ENCODE measurements around the gene KCNH6.

The KCNH6 gene

GRCh38 chr17:63511331-63511730, 11.8 kb upstream of the KCNH6 start:
- no peak for DNase-seq (ENCODE audit: low read depth)

GRCh38 chr17:63512388-63512787, 10.8 kb upstream of the KCNH6 start:
- no peak for DNase-seq (ENCODE audit: low read depth)

DNA sequence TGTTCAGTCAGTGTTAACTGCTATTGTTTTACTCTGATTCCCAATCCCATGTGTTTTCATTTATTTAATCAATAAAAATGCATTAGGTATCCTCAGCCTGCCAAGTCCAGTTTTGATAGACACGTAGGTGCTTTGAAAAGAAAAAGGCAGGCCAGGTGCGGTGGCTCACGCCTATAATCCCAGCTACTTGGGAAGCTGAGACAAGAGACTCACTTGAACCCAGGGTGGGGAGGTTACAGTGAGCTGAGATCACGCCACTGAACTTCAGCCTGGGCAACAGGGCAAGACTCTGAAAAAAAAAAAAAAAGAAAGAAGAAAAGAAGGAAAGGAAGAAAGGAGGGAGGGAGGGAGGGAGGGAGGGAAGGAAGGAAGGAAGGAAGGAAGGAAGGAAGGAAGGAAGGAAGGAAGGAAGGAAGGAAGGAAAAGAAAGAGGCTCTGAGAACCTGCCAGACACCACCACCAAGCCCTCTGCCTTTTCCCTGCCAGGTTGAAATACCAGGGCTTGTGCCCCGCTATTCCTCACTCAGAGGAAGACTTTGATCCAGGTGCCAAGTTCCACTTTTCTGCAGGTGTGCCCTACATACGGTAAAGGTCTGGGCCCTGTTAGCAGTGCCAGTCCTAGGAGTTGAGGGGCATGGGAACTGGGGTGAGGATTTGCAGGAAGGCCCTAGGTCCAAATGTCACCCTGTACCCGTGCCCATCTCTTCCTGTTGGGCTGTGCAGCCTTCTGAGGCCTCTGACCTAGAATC, 10.1 kb upstream of the KCNH6 start:
- no peak for DNase-seq (ENCODE audit: low read depth)

- no peak for DNase-seq (ENCODE audit: low read depth)
Observed at GRCh38 chr17:63514477-63514876, 8.7 kb upstream of the KCNH6 start.

DNA sequence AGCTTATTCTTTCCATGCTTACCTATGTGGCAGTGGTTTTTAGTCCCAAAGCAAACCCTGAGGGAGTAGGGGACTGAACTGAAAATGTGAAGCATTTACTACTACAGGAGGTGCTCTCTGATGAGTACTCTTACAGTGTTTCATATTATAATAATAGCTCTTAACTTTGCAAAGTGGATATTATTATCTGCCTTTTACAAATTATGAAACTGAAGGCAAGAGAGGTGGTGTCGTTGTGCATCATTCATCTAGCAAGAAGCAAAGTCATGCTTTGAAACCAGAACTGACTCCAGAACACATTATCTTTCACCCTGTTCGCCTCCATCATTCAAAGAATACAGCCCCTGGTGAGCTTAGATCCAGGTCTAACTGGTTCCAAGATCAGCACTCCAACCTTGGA, 8.2 kb upstream of the KCNH6 start:
- no peak for DNase-seq (ENCODE audit: low read depth)

DNA sequence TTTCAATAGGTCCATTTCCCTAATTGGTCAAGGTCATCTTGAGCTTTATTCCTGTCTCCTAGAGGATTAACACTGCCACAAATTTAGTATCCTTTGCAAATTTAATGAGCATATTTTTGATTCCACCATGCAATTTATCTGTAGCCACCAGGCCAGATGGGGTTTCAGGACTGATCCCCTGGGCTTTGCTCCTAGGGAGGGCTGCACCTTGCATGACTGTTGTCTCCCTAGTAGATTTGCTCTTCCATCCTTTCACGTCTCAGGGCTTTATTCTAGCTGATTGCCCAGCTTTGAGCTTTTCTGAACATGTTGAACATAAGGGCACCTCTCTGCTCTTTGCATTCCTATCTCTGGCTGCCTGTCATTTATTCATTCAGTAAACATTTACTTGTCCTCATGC, 7.7 kb upstream of the KCNH6 start:
- DNase-seq (ENCODE audit: low read depth) = no peak

DNA sequence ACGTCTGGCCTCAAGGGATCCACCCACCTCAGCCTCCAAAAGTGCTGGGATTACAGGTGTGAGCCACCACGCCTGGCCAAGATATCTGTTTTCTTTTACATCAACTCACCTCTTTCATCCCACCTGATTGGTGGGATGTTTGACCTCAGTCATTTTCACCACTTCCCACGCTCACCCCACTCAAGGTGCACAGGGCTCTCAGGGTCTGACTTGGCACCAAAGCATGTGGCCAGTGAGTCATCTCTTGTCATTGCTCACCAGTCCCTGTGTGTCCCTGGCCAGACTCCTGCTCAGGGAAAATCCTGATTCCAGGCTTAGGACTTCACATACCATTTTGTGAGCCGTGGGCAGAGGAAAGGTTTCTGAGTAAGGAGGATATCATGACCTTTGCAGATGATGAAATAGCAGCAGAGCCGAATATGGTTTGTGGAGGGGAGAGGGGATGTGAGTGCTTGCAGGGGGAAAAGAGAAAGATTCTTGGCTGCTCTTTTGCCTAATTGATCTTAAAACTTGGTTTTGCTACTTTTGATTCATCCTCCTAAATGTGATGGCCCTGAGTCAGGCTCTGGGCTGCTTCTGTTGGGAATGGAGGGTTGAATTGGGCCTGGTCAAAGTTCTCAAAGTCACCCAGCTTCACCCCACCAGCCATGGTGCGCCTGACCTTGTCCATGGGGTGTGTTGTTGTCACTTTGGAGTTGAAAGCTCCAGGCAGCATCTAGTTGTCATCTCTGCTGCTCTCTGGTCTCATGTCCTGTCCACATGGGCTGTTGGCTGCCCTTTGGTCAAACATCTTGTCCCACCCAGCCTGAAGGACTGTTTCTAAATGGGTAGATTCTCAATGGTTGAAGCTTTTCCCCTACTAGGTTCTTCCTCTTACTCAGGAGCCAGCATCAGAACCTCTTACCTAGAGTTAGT, 6.0 kb upstream of the KCNH6 start:
- no peak for DNase-seq (ENCODE audit: low read depth)

- DNase-seq (ENCODE audit: low read depth) = no peak
Observed at GRCh38 chr17:63517825-63518534, 5.2 kb upstream of the KCNH6 start.

- no peak for DNase-seq (ENCODE audit: low read depth)
Observed at GRCh38 chr17:63519116-63519881, 3.9 kb upstream of the KCNH6 start.

DNA sequence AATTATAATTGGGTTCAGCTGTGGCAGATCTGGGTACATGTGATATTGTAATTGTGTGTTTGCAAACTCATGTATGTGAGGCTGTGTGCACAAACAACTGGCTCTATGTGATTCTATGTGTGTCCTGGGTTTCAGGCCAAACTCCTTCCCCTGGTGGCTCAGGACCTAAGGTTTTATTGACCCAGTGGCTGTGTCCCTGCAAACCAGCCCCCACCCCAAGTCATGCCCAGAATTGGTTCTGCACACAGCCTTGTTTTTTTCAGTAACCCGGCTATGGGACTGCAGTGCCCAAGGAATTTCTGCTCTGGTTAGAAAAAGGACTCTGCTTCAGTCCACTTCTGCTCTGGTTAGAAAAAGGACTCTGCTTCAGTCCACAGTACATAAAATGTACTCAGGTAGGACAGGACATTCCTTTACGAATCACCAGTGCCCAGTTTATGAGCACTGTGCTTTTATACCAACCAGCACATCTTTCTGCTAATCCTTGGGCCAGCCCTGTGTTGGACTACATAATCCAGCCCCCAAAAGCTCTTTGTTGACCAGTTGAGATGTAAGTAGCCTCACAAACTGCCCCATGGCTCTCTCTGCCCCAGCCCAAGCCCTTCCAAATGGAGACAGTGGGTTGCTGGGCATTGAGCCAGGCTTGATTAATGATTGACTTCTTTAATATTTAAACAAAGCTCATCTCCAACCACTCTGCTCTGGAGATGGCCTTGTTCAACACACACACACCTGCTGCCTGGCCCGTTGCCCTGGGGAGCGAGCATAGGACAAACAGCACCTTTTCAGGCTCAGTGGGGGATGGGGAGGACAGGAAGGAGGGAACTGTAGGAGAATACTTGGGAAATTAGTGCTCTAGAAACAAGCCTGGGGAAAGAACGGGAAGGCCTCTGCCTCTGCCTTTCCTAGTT, 2.9 kb upstream of the KCNH6 start:
- DNase-seq (ENCODE audit: low read depth) = no peak

DNA sequence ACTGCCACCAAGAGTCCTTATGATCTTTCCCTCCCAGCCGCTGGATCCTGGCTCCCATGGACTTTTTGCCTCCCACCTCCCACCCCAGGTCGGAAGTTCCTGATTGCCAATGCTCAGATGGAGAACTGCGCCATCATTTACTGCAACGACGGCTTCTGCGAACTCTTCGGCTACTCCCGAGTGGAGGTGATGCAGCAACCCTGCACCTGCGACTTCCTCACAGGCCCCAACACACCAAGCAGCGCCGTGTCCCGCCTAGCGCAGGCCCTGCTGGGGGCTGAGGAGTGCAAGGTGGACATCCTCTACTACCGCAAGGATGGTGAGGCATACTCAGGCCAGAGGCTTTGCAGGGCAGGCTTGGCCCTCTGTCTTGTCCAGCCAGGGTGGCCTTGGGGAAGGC, 893 bp downstream of the KCNH6 start:
- DNase-seq (ENCODE audit: low read depth) = no peak

GRCh38 chr17:63525190-63525946, 2.2 kb downstream of the KCNH6 start:
- no peak for DNase-seq (ENCODE audit: low read depth)

DNA sequence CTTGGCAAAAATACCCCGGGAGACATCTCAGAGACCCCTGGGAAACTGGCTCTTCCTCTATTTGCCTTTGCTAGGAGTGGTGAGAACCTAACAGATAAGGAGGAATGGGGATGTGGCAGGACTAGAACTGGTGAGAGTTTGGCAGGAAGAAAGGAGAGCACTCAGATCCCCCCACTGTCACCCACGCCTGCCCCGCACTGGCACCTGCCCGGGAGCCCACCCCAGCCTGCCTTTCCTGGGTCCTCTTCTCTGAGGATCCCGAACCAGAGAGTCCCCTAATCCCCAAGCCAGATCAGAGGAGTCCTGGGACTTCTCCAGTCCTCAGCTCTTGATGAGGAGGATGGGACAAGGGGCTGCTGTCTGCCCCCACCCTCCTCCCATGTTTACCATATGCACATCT, 3.7 kb downstream of the KCNH6 start:
- no peak for DNase-seq (ENCODE audit: low read depth)

- DNase-seq (ENCODE audit: low read depth) = no peak
Observed at GRCh38 chr17:63528183-63528582, 5.0 kb downstream of the KCNH6 start.

DNA sequence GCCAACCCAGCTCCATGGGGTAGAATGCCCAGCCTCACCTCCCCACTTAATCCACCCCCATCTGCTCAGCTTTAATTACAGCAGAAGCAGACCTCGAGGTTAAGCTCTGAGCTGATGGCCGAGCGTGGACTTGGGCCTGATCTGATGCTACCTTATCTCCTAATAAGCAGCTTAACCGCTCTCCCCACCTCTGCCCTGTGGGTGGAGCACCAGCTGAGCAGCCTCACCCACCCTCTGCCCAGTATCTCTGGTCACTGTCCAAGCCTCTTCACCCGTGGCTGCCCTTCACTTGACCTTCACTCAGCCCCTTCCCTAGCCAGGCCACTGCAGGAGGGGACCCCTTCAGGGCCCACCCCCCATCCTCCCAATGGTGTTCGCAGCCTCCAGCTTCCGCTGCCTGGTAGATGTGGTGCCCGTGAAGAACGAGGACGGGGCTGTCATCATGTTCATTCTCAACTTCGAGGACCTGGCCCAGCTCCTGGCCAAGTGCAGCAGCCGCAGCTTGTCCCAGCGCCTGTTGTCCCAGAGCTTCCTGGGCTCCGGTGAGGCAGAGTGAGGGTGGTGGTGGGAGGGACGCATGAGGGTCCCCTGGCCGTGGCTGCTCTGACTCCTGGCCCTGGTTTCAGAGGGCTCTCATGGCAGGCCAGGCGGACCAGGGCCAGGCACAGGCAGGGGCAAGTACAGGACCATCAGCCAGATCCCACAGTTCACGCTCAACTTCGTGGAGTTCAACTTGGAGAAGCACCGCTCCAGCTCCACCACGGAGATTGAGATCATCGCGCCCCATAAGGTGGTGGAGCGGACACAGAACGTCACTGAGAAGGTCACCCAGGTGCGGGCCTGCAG, 6.8 kb downstream of the KCNH6 start:
- DNase-seq (ENCODE audit: low read depth) = no peak

DNA sequence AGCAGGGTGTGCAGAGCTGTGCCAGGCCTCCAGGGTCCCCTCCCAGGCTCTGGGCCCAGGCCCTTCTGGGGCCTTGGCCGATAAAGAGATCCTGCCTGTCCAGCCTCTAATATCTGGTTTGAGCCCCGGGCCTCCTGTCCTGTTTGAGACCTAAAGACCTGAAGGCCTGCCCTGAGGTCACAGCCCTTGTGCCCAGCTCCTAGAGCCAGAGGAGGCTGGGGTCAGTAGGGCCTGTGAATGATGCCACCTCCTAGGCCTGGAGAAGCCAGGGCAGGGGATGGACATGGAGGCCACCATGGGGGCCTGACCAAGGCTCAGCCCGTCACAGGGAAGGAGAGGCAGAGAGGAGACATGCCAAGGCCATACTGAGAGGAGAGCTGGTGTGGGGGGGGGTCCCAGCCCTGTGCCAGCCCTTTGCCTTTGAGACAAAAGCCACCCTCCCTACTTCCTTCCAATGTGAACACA, 7.4 kb downstream of the KCNH6 start:
- DNase-seq (ENCODE audit: low read depth) = no peak

GRCh38 chr17:63531022-63531965, 8.1 kb downstream of the KCNH6 start:
- no peak for DNase-seq (ENCODE audit: low read depth)

Data from activated T-cell treated with anti-CD3 and anti-CD28 coated beads for 1 hour (primary cell).